Sigmoid colon (tissue), 4 donors: ENCODE data around the gene IVD.

ENCODE experiments used
- CTCF ChIP-seq, 4 experiments: fragments of 450-650 bp in 3 of 4; fragments of 200-600 bp in 1 of 4; IDR thresholded peaks; one replicate each; pipeline ENCODE4 v1.5.1; 2016 to 2019; ENCODE audit warnings: antibody characterized with exemption in 4 of 4, mild to moderate bottlenecking in 3 of 4, moderate library complexity in 2 of 4
- EP300 ChIP-seq, 4 donors: sonication (generic); formaldehyde crosslinking; IDR thresholded peaks; one replicate each; pipeline ENCODE4 v1.6.1; 2017; ENCODE audit warnings: antibody characterized with exemption in 4 of 4

GRCh38 chr15:40463279-40463678 lies 57.7 kb downstream of the IVD start:
- TF ChIP-seq CTCF (IDR thresholded peaks at IDR 0.05) (no peak), EP300 (IDR thresholded peaks at IDR 0.05) (no peak)
